A375 (cell line): ENCODE measurements around the gene PHF3. TPM values are rescaled to one million over a fixed set of nuclear protein-coding genes. Genes with fewer than 3 reads are reported as not detected.

ENCODE experiments used
- small RNA-seq: library from RNA; depleted of rRNA; stranded (forward); fragments of <200 nt; gene quantifications from one replicate; pipeline ENCODE3, GENCODE V24; 2014
- total RNA-seq: library from RNA; depleted of rRNA; stranded (reverse); fragments of >200 nt; shearing (Covaris generic); gene quantifications from 2 replicates; pipeline ENCODE4 v1.2.3, GENCODE V29; 2014; rRNA removed

Gene PHF3
- total RNA-seq = 44.4 and 47.7 TPM in 2 replicates

GRCh38 chr6:63635588-63636517 is at the start of gene PHF3:
Gene PHF3, plus strand, starts transcription at chr6:63635802. Its CDS starts 10,750 bp downstream, at chr6:63646552.

Small RNA genes within 50 kb of the gene (small RNA-seq; reads per million reads assigned to genes)
- not detected for gene AL513043.1

Other genes starting within 250 kb of the PHF3 start
- gene PTP4A1, start 63.3 kb upstream of the PHF3 start, total RNA-seq = 24.6 and 32.3 TPM in 2 replicates